GM12801 (cell line): ENCODE results near the gene C2CD5.

Source experiments
- CTCF ChIP-seq: IDR thresholded peaks from one replicate; pipeline ENCODE4 v1.5.1; 2011; ENCODE audit warnings: control low read depth; ENCODE audit not compliant: insufficient read length; ENCODE audit errors: extremely low read depth

Gene C2CD5

GRCh38 chr12:22544038-22544979 lies at the start of gene C2CD5:
TSS of gene C2CD5 (minus strand) at chr12:22544542. CDS start at chr12:22544150, 392 bp downstream.
- TF ChIP-seq CTCF: no peak

GRCh38 chr12:22593864-22594263 lies 49.5 kb upstream of the C2CD5 start:
- no peak for TF ChIP-seq CTCF

- no peak for TF ChIP-seq CTCF
These were observed 44.5 kb upstream of the C2CD5 start for GRCh38 chr12:22588817-22589216.

GRCh38 chr12:22578328-22578727 lies 34.0 kb upstream of the C2CD5 start:
- no peak for TF ChIP-seq CTCF

- no peak for TF ChIP-seq CTCF
These were observed 33.3 kb upstream of the C2CD5 start for GRCh38 chr12:22577667-22578066.

GRCh38 chr12:22576473-22576872 lies 32.1 kb upstream of the C2CD5 start:
- TF ChIP-seq CTCF: no peak

- TF ChIP-seq CTCF: no peak
These were observed 31.7 kb upstream of the C2CD5 start for GRCh38 chr12:22576065-22576464.
